GM12873 (cell line): Measurements from ENCODE around the gene DNMT3B.
A peak's percentile ranks its signal among the peaks of the same experiment; 100 is the strongest.

Experiments
- CTCF ChIP-seq: IDR thresholded peaks from 2 replicates; pipeline ENCODE4 v1.5.1; 2012; ENCODE audit warnings: low read depth, mild to moderate bottlenecking, moderate library complexity, low read length, control low read depth; ENCODE audit not compliant: insufficient read depth; ENCODE audit errors: missing control alignments

DNMT3B gene

GRCh38 chr20:32810941-32811340 lies 48.8 kb downstream of the DNMT3B start:
- no peak for TF ChIP-seq CTCF

- no peak for TF ChIP-seq CTCF
These were observed 49.7 kb downstream of the DNMT3B start for GRCh38 chr20:32811886-32812285.

- peak; percentile 23 for TF ChIP-seq CTCF
These were observed 58.0 kb downstream of the DNMT3B start for GRCh38 chr20:32819992-32820697.

GRCh38 chr20:32820698-32821377 lies 58.7 kb downstream of the DNMT3B start:
- TF ChIP-seq CTCF, result no peak

- TF ChIP-seq CTCF, result no peak
These were observed 60.0 kb downstream of the DNMT3B start for GRCh38 chr20:32822225-32822624.

- no peak for TF ChIP-seq CTCF
These were observed 60.9 kb downstream of the DNMT3B start for GRCh38 chr20:32823078-32823477.

- TF ChIP-seq CTCF, result no peak
These were observed 61.8 kb downstream of the DNMT3B start for GRCh38 chr20:32823737-32824588.
